Stimulated activated CD4-positive, alpha-beta T cell treated with anti-CD3 and anti-CD28 coated beads, Interleukin-15, amount 100 ng/mL, for 24 hours (primary cell): ENCODE measurements around the gene CPTP.
"Not testable (repeated sequence)": the region's sequence is repeated elsewhere in the genome, so short reads cannot be mapped to it uniquely, and the experiment has no call there.

Experiments used
- DNase-seq: peaks from one replicate; pipeline ENCODE4 v3.0.0-alpha.2; 2020

The CPTP gene

DNA sequence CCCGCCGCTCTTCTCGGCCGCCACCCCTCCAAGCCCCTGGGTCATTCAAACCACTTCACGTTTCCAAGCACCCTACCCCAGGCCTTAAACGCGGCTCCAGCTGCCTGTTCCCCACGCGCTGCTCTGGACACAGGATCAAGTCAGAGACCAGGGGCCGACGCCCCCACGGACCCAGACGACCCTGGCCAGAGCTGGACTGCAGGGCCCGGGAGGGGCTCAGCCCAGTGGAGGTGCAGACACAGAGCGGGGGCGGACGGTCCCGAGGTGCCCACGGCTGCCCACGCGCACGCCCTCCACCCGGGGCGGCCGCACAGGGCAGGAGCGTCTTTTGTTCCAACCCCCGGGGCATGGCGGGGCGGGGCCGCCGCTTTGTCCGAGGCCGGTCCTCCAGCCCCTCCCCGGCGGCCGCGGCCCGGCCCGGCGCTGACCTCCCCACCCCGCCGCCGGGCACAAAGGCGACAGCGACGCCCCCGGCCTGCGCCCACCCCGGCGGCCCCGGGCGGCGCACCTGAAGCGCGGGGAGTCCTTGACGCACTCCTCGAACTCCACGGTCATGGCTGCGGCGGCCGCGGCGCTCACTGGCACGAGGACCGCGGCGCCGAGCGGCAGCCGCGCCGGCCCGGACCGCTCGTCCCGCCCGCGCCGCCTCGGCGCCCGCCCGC is 17.2 kb upstream of the CPTP start:
- DNase-seq: peak; percentile 26

DNA sequence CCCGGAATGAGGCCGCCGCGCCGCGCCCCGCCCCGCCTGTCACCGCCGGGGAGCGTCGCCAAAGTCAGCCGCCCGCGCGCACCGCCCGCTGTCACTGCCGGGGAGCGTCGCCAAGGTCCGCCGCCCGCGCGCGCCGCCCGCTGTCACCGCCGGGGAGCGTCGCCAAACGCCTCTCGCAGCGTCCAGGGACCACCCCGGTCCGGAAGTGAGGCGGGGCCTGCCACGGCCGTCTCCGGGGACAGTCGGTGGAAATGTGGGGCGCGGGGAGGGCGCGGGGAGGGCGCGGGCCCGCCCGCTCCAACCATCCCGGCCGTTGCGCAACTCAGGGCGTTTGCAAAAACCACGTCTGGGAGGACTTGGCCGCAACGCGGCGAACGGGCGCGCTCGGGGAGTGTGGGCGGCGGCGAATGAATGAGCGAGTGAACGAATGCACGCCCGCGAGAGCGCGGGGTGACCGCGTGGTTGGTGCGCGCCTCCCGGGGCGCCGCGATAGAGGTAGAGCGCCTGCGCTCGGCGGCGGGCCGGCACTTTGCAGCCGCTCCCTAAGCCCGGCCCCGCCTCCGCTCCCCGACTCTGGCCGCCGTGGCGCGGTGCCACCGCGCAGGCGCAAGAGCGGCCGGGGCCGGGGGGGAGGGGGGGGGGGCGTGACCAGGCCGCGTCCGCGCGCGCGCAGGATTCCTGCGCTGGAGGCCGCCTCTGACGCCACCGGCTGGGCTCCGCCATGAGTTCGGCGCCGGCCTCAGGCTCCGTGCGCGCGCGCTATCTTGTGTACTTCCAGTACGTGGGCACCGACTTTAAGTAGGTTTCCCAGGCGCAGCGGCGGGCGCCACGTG is 16.5 kb upstream of the CPTP start, which contains the start of the genes ACAP3 and PUSL1:
Gene ACAP3, minus strand, starts transcription at position 8 of the 833 bp plus-strand sequence. CDS start 115 bp downstream, outside the sequence.
Gene PUSL1, plus strand, starts transcription at position 675 of the 833 bp plus-strand sequence. Its CDS starts 47 bp downstream, at position 722.
- peak; percentile 91 for DNase-seq

DNA sequence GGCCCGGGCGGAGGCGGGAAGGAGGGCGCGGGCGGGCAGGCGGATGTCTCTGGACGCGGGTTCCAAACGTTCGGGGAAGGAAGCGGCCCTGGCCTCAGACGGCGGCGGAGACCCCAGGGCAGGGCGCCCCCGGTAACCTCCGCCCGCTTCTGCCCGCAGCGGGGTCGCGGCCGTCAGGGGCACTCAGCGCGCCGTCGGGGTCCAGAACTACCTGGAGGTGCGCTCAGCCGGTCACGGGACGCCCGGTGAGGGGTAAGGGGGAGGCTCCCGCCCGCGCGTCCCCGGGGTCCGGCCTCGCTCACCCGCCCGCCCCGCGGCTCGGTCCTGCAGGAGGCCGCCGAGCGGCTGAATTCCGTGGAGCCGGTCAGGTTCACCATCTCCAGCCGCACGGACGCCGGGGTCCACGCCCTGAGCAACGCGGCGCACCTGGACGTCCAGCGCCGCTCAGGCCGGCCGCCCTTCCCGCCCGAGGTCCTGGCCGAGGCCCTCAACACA is 15.8 kb upstream of the CPTP start:
- no peak for DNase-seq

DNA sequence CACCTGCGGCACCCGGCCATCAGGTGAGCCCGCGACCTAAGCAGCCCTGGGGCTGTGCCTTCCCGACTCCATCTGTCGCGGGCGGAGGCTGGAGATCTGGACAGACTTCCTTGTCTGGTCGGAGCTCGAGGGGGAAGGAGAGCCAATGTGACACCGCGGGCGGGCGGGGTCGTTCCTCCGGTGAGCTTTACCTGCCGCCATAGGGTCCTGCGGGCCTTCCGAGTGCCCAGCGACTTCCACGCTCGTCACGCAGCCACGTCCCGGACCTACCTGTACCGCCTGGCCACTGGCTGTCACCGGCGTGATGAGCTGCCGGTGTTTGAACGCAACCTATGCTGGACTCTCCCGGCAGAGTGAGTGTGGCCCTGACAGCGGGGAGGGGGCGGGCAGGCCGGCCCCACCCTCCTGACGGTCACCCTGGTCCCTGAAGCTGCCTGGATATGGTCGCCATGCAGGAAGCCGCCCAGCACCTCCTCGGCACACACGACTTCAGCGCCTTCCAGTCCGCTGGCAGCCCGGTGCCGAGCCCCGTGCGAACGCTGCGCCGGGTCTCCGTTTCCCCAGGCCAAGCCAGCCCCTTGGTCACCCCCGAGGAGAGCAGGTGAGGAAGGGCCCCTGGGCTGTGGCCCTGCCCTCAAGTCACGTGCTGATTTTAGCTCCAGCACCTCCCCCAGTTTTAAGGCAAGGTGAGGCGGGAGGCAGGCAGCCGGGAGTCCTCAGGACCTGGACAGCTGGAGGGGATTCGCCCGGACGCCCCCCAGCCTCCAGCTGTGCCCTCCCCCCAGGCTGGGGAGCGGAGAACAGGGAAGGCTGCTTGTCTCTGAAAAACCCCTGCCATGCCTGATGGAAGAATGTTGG is 15.1 kb upstream of the CPTP start:
- peak; percentile 48 for DNase-seq

DNA sequence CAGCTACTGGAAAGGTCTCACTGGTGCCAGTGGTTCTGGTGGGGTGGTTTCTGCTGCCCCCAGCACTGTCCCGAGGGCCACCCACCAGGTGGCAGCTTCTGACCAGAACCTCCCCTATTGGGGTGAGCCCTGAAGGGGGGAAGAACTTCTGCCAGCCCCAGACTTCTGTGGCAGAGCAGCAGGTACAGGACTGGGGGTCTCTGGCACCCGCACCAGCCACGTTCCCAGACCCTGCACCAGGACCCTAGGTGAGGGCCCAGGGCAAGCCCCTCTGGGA is 14.6 kb upstream of the CPTP start:
- no peak for DNase-seq

DNA sequence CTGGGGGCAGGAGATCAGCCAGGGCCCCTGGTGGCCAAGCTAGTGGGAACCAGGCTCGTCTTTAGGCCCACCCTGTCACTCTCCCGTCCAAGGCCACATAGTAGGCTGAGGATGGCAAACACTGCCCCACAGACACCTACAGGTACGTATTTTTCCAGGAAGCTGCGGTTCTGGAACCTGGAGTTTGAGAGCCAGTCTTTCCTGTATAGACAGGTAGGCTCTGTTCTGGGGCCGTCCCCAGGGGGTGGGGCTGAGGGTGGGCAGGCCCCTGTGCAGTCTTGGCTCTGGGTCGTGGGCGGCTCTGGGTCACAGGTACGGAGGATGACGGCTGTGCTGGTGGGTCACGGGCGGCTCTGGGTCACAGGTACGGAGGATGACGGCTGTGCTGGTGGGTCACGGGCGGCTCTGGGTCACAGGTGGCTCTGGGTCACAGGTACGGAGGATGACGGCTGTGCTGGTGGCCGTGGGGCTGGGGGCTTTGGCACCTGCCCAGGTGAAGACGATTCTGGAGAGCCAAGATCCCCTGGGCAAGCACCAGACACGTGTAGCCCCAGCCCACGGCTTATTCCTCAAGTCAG is 14.0 kb upstream of the CPTP start:
- DNase-seq: no peak

DNA sequence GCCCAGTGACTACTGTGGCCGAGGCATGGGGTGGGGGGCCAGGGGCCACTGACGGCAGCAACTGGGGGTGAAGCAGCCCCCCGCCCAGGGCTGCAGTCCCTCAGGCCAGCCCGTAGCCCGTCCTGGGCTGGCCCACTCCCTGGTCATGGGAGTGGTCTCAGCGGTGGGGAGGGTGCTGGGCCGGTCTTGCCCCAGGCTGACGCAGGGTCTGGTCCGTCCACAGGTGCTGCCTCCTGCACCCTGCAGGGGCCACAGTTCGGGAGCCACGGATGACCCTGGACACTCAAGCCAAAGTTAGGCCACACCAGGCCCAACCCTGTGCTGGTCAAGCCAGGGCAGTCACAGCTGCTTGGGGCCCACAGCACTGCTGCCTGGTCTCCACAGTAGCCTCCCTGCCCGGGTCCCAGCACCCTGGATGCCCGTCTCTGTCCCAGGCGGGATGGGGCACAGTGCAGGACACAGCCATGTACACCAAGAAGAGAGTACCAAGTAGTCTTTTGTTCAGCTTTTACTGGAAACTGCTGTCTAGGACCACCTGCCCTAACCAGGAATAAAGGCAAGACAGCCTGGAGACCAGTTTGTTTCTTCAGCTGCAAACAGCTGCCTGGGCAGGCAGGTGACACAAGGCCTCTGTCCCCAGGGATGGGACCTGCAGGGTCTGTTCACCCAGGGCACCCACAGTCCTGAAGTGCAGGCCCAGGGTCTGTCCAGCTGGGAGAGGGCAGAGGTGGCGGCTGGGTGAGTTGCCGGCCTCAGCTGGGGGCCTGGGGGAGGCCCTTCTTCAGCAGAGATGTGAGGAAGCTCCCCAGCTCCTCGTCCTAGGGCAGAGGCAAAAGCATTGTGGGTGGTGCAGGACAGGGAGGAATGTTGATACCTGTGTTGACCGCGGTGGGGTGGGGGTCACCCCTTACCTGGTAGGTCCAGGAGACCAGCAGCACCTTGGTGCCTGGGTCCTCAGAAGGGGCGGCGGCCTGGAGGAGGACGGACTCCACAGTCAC is 13.2 kb upstream of the CPTP start:
- no peak for DNase-seq

DNA sequence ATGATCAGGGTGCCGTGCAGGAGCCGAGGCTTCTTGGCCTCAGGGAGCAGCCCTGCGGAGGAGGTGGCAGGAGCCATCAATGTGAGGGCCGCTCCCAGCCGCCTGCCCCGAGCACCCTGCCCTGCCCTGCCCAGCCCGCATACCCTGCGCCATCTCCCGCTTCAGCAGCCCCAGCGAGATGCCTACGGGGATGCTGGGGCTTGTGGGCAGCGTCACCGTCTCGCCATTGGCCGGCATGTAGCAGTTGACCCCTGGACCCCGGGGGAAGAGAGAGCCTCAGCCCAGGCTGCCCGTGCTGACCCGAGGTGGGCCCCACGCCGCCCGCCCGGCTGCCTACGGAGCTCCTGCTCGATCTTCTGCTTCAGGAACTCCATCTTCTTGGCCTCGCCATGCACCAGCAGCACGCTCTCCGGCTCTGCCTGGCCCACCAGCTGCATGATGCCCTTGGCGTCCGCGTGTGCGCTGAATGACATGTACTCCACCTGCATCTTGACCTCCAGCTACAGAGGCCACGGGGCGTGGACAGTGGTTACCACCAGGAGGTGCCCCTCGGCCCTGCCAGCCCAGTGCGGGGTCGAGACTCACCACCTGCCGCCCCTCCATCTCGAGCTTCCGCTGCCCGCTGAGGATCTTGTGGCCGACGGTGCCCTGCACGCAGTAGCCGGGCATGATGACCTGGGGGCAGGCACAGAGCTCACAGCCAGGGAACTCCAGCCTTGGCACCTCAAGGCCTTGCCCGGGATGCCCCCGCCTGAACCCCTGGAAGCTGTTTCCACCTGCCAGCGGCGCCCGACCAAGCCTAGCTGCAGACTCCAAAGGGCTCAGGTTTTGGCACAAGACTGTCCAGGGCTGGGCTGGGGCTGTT is 11.9 kb upstream of the CPTP start:
- no peak for DNase-seq

DNA sequence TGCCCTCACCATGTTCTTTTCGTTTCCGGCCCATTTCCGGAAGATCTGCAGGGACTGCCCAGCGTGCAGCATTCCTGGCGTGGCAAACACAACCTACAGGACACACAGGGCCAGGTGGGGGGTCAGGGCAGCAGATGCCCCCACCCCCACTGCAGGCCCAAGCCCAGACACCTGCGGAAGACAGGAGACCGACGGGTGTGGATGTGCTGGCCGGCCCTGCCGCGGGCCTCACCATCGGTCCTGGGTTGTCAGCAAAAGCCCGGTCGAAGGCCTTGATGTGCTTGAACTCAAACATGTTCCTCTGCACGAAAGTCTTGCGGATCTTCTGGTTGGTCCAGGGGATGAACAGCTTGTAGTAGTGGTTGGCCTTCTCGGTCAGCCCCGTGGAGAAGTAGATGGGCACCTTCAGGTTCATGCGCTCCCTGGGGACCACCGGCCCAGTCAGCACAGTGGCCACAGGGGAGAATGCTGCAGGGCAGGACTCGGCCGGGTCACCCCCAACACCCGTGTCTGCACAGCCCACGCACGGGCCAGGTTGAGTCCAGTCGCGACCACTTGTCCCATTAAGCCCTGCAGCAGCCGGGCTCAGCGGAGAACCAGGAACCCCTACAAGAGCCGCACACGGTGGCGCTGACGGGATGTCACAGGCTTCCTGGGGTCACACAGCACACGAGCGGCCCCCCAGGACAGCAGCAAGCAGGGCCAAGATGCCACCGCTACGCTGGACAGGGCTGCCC is 10.9 kb upstream of the CPTP start:
- DNase-seq: no peak

DNA sequence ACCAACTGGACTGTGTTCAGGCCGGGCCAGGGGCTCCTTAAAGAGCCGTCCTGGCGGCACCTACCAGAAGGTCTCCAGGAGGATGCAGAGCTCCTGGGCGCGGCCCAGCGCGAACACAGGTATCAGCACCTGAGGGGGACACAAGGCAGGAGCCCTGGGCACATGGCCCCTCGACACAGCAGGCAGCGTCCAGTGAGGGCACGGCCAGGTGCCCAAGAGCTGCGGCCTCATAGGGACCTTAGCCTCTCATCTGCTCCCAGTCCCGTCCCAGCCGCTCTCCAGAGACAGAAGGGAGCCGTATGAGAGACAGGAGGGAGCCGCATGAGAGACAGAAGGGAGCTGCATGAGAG is 10.4 kb upstream of the CPTP start:
- no peak for DNase-seq

DNA sequence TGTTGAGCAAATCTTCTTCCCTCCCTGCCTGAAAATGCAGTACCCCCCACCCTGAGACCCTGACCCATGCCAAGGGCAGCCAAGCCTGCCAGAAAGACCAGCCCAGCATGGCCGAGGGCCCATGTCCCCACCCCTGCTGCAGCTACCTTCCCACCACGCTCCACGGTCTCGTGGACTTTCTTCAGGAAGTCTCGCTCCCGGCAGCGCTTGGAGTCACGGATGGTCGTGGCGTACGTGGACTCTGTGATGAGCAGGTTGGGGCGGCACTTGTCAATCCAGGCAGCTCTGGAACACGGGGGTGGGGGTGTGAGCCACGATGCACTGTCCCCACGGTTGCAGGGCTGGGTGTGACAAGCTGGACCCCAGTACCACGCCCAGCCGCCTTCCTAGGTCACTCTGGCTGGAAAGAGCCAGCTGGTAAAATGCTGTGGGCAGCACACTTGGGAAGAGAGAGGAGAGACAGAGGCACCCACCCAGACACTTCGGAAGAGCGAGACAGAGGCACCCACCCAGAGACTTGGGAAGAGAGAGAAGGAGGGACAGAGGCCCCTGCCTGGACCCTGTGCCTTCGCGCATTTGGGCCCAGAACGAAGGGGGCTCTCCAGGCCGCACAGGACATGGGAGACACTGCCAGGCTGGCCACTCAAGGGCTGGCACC is 9.8 kb upstream of the CPTP start:
- DNase-seq: no peak

DNA sequence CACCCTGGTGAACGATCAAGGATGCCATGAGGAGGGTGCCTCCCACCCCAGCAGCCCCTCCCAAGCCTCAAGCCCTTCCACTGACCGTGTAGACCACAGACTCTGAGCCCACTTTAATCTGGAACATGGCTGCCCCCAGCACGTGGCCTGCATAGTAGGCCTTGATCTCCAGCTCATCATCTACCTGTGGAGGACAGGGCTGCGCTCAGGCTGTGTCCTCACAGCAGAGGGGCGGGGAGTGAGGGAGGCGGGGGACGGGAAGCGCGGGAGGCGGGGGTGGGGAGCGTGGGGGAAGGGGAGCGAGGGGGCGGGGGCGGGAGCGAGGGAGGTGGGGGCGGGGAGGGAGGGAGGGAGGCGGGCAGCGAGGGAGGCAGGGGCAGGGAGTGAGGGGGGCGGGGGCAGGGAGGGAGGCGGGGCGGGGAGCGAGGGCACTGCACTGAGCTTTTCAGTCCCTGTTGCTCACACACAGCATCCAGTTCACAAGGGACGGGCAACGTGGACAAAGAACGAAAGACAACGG is 9.1 kb upstream of the CPTP start:
- DNase-seq: no peak

DNA sequence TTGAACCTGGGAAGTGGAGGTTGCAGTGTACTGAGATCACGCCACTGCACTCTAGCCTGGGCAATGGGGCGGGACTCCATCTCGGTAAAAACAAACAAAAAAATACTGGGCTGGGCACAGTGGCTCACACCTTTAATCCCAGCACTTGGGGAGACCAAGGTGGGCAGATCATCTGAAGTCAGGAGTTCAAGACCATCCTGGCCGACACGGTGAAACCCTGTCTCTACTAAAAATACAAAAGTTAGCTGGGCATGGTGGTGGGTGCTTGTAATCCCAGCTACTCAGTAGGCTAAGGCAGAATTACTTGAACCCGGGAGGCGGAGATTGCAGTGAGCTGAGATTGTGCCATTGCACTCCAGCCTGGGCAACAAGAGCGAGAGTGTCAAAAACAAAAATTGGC is 8.4 kb upstream of the CPTP start:
- not testable (repeated sequence) for DNase-seq

DNA sequence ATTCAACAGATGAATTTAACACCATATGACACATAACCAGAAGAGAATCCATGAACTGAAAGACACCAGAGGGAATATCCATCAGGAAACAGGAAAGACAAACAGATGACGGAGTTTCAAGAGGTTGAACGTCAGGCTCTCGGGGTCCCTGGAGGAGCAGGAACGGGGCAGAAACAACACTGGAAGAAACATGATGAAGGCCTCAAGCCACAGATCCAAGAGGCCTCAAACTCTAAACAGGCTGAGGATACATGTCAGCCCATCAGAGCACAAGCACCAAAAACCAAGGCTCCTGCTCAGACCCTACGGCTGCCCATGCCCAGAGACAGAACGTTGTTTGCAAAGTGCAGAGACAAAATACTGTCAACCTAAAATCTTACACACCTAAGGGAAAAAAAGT is 7.2 kb upstream of the CPTP start:
- DNase-seq: no peak

DNA sequence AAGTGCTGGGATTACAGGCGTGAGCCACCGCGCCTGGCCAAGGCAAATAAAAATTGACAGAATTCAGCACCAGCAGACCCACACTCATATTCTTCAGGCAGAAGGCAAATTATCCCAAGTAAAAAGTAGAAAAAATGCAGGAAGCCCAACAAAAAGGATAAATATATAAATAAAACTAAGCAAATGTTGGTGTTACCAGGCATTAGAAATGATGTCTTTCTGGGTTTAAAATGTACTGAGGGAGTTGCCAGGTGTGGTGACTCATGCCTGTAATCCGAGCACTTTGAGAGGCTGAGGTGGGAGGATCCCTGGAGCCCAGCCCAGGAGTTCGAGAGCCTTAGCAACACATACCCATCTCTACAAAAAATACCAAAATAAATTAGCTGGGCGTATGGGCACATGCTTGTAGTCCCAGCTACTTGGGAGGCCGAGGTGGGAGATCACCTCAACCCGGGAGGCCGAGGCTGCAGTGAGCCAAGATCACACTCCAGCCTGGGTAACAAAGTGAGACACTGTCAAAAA is 6.4 kb upstream of the CPTP start:
- no peak for DNase-seq

DNA sequence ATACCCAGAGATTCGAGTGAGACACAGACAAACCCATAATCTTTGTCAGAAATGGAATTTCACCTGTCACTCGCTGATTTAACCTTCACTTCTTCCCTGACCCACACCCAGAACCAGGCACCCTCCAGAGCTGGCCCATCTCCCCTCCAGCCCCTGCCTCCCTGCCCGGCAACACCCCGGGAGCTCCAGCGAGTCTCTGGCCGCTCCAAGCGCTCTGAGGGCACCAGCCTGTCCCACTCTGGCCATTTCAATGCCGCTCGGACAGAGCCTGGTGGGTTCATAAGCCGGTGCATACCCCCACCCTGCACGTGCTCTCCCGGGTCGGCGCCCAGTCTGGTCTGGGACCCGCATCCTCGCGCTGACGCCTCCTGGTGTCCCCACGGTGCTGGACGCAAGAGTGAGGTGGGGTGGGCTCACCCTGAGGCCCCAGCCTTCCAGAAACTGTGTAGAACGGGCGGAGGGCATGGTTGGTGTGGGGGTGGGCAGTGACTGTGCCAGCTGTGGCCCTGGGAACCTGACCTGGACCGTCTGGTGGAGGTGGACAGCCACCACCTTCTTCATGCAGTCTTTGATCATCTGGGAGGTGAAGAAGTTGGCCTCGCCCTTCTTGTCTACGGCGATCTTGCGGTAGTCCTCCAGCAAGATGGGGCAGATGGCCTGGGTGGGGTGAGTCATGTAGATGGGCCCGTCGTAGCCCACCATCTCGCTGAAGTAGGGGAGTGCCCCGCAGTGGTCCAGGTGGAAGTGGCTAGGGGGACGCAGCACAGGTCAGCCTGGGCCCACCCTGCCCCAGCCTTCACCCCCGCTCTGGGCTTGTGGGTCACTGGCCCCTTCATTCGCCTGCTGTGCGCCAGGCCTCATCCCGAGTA is 5.6 kb upstream of the CPTP start:
- no peak for DNase-seq

DNA sequence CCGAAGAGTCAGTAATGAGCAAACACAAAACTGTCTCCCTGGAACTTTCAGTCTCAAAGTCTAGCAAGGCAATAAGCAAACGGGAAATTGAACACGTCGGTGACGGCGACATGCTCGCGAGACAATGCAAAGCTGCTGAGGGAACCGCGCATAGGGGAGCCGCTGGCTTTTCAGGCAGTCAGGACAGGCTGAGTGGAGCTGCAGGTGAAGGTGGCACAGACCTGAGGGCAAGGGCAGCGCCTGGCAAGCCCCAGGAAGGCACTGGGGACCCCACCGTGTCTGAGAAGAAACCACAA is 5.0 kb upstream of the CPTP start:
- DNase-seq: no peak
